Stimulated activated CD8-positive, alpha-beta memory T cell treated with anti-CD3 and anti-CD28 coated beads, Interleukin-4, amount 100 ng/mL, for 24 hours (primary cell): Measurements from ENCODE around the gene GSN.
A peak's percentile ranks its signal among the peaks of the same experiment; 100 is the strongest.

ENCODE experiments used
- DNase-seq: peaks from one replicate; pipeline ENCODE4 v3.0.0-alpha.2; 2020; ENCODE audit warnings: low read depth

Gene GSN

DNA sequence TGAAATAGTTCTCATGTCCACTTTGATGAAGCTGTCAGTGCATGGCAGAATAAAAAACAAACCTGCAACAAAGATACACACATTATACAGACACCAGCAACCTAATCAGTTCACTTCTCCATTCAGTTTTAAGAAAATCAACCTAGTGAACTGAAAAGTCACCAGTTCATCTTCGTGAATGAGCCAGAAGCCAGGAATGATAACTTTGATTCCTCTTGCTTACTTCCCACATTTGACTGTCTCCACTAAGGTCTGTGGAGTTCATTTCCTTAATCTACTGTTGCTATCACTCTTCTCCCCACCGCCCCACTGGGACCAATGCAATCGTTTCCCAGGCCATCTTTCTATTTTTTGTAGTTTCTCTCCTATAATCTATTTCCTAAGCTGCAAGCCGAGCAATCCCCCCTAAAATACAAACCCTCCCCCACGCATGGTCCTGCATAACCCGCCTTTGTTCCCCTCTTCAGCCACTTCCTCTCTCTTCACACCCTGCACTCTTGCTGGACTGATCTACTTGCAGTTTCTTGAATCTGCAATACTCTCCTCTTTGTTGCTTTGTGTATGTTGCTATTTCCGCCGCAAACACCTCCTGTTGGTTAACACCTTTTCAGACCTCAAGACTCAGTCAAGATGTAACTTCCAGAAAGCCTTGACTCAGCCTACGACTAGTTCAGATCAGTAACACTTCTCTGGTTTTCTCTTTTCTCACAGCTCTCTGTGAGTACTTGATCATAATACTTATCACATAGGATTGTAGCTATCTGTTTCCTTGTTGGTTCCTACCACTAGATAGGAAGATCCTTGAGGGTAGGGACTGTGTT is 85.5 kb downstream of the GSN start:
- DNase-seq: peak; percentile 33

- DNase-seq: no peak
Observed at GRCh38 chr9:121354141-121354540, 86.2 kb downstream of the GSN start.

GRCh38 chr9:121354762-121355161 is 86.8 kb downstream of the GSN start:
- no peak for DNase-seq

DNA sequence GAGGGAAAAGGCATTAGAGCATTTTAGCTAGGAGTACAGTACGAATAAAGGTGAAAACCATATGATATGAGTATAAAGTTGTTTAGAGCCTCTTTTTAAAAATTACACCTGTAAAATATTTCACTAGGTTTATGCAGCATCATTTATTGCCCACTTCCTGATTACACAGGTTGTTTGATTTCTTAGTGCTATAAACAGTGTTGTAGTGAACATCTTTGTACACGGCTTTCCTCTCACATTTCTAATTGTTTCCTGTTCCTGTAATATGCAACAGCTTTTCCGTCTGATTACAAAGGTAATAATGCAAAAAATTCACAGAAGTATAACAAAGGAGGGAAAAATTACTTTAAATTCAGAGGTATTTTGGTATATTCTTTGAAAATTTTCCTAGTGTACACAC is 89.0 kb downstream of the GSN start:
- DNase-seq: no peak

- no peak for DNase-seq
Observed at GRCh38 chr9:121358751-121359150, 90.8 kb downstream of the GSN start.

GRCh38 chr9:121359351-121360294 is 91.7 kb downstream of the GSN start:
- no peak for DNase-seq

- no peak for DNase-seq
Observed at GRCh38 chr9:121360601-121361374, 92.8 kb downstream of the GSN start.

- DNase-seq: no peak
Observed at GRCh38 chr9:121362813-121363621, 95.1 kb downstream of the GSN start.

GRCh38 chr9:121363622-121363961 is 95.6 kb downstream of the GSN start:
- DNase-seq: no peak

DNA sequence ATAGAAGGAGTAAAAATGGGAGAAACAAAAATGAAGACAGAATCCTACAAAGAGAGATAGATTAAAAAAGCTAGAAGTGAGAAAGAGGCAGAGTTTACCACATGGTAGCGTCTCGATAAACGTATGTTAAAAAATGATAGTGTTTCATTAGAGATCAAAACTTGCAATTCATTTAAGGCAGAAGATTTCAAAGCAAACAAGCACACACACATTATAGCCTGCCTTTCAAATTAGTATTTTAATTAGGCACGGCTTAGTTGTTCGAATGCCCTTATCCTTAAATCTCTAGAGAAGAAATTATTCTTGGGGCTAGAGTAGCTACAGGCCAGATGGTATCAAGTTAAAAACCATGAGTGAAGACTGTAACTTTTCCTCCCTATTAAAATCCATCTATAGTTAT is 96.1 kb downstream of the GSN start:
- no peak for DNase-seq

GRCh38 chr9:121364886-121365285 is 96.9 kb downstream of the GSN start:
- no peak for DNase-seq

DNA sequence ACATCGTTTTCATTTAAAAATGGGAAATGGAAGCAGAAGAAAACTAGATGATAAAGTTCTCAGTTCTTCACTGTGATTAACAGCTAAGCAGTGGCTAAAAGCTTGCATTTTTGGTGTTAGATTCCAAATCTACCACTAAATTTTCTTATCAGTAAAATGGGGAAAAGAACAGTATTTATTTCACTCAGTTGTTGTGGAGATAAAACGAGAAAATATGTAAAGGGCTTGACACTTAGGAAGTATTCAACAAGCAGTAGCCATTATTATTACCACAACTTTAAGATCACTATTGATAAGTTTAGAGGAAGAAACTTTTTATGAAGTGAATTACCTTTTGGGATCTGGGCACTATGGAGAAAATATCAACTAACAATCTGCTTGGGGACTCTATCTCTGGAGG is 97.6 kb downstream of the GSN start:
- no peak for DNase-seq

DNA sequence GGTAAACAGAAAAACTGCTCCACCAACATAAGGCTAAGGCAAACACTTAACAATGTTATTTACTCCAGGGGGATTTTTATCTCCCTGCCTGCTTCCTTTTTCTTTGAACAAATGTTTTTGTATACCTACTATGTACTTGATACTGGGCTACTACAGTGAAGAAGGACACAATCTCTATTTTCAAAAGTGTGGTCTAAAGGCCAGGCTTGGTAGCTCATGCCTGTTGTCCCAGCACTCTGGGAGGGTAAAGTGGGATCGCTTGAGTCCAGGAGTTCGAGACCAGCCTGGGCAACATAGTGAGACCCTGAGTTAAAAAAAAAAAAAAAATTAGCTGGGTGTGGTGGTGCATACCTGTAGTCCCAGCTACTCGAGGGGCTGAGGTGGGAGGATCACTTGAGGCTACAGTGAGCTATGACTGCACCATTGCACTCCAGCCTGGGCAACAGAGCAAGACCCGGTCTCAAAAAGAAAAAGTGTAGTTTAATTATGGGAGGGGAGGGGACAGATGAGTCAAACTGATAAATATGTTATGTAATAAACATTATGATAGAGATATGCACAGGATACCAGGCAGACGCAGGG is 98.7 kb downstream of the GSN start:
- DNase-seq: no peak

GRCh38 chr9:121367306-121368137 is 99.6 kb downstream of the GSN start:
- no peak for DNase-seq

GRCh38 chr9:121368138-121368522 is 100.2 kb downstream of the GSN start:
- DNase-seq: no peak

DNA sequence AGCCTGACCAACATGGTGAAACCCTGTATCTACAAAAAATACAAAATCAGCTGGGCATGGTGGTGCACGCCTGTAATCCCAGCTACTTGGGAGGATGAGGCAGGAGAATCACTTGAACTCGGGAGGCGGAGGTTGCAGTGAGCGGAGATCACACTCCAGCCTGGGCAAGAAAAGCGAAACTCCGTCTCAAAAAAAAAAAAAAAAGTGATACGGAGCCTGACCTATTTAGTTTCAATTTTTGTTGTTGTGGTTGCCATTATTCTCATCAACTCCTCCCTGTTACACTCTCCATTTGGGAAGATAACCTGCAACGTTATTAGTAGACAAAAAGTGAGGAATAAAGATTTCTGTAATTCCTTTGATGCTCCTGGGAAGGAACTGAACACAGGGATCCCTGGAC is 100.8 kb downstream of the GSN start:
- DNase-seq: no peak

- DNase-seq: peak; percentile 33
Observed at GRCh38 chr9:121369595-121370265, 101.8 kb downstream of the GSN start, which contains the start of gene STOM. Gene STOM (minus strand): TSS chr9:121370250. CDS start chr9:121370187, 63 bp downstream.

DNA sequence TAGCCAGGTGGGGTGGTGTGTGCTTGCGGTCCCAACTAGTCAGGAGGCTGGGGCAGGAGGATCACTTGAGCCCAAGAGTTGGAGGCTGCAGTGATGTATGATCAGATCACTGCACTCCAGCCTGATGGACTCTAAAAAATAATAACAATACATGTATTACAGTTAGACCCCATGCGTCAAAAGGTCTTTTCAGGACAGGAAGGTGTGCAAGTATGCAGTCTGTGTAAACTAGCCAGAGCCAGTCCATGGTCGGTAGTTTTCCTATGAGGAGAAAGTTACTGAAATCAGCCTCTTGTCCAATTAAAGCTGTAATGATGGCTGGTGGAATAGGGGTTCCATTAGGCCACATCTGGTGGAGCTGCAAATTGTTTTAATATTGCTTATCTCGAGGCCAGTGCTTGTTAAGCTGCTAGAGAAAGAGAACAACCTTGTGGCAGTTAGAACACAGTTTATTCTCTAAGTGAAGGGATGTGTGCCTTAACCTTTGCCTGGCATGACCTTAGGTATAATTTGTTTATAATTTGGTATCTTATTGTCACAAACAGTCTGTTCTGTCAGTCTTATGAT is 103.6 kb downstream of the GSN start:
- DNase-seq: no peak
